Spleen (tissue), 7 donors: ENCODE results near the gene HNRNPA1.

ENCODE experiments used
- CTCF ChIP-seq, 11 experiments: fragments of 200-600 bp in 7 of 11; fragments of 450-650 bp in 4 of 11; sonication (generic) in 4 of 11; IDR thresholded peaks in 8 of 11; conservative IDR thresholded peaks in 3 of 11; 1 replicate in 7 of 11; 2 replicates in 4 of 11; pipeline versions ENCODE4 v1.4.0 to v1.8.0; 2016 to 2021; ENCODE audit warnings: antibody characterized with exemption in 11 of 11, inconsistent platforms in 4 of 11, mild to moderate bottlenecking in 1 of 11
- POLR2A ChIP-seq, 3 donors: fragments of 450-650 bp; IDR thresholded peaks; one replicate each; pipeline ENCODE4 v1.5.1; 2017; ENCODE audit warnings: antibody characterized with exemption in 3 of 3, mild to moderate bottlenecking in 1 of 3
- POLR2AphosphoS5 ChIP-seq, 3 donors: sonication (generic); formaldehyde crosslinking; IDR thresholded peaks; one replicate each; pipeline ENCODE4 v1.5.1; 2017; ENCODE audit warnings: antibody characterized with exemption in 3 of 3
- donor health status: DM: no; HTN: no; CAD: no; lungs with moderate emphysema.
- donor health status: DM: no; HTN: no; CAD: no.
- donor health status: DM: no; HTN: no; CAD: no.

- no peak for TF ChIP-seq POLR2A (IDR thresholded peaks at IDR 0.05)
- no peak for TF ChIP-seq CTCF (IDR thresholded peaks at IDR 0.05 in 8 of 11, conservative IDR thresholded peaks at IDR 0.05 in 3 of 11)
- TF ChIP-seq POLR2AphosphoS5 (IDR thresholded peaks at IDR 0.05), result no peak
Observed at GRCh38 chr12:54300225-54300731, 19.8 kb downstream of the HNRNPA1 start.
